CD4-positive, alpha-beta T cell treated with Interleukin-6 at 100 ng/mL for 8 hours (primary cell): Measurements from ENCODE around the gene ZFPM1.
A peak's percentile ranks its signal among the peaks of the same experiment; 100 is the strongest.

Source experiments
- DNase-seq: peaks from one replicate; pipeline ENCODE4 v3.0.0-alpha.2; 2020; ENCODE audit warnings: mixed read lengths, low spot score

Gene ZFPM1

DNA sequence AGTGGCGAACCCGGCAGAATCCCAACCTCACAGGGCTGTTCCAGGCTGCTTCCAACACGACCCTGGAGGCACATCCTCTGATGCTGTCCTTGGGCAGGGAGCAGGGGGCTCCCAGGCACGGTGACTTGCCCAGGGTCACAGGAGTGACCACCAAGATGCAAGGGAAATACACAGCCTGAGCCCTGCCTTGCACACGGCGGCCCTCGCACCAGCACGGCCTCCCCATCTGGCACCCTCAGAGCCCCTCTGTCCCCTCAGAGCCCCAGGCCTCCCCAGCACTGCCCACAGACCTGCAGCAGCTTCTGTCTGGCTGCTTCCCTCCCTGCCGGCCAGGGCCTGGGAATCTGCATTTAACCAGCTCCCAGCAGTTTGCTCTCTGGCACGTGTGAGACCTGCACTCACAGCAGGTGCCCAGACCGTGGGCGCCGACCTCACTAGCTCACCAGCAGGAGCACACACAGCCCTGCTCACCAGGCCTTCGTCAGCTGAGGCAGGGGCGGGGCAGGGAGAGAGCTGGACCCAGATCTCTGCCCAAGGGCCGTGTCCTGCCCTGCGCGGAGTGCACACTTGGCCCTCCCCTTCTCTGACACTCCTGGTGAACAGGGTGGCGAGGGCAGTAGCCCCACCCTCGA, 87.4 kb downstream of the ZFPM1 start:
- no peak for DNase-seq

- no peak for DNase-seq
These were observed 88.9 kb downstream of the ZFPM1 start for GRCh38 chr16:88541831-88542616.

- DNase-seq: no peak
These were observed 90.2 kb downstream of the ZFPM1 start for GRCh38 chr16:88543230-88543813.

DNA sequence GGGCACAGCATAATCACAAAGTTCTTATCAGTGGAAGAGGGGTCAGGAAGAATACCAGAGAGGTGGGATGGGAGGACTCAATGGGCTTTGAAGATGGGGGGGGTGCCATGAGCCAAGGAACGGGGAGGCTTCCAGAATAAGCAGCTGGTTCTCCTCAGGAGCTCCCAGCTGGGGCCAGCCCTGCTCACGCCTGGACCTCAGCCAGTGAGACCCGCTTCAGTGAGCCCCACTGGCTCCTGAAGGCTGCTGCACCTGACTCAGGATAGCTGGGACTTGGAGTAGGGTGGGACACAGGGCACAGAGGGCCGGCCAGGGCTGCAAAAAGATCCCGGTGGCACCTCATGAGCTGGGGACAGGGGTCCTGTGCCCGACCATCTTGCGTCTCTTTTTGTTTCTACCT, 92.7 kb downstream of the ZFPM1 start:
- no peak for DNase-seq

DNA sequence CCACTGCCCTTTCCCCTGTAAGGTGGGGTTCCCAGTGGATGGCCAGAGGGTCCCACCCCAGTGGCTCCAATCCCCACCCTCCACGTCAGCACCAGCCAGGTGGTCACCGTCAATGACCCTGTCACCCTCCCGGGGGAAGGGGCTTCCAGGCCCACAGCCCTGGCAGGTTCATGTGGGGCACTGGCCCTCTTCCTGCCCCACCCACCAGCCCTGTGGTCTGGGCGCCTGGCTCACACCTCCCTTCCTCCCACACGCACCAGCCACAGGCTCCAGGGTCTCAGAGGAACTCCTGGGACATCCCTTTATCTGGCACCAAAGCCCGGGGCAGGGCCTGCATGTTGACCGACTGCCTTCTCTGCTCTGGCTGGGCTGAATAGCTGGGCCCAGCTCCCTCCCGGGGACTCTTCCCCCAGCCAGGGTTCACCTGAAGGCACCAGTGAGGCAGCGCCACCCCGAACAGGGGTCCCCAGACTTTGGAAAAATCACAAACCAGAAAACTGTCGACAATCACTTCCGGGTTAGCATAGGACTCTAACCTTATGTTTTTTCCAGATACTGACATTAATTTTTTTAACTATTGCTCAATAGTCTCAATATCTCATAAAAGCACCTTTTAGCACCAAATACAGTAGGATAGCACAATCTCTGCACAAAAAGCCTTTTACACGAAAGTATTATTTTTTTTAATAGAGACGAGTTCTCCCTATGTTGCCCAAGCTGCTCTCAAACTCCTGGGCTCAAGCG, 95.2 kb downstream of the ZFPM1 start:
- DNase-seq: no peak

DNA sequence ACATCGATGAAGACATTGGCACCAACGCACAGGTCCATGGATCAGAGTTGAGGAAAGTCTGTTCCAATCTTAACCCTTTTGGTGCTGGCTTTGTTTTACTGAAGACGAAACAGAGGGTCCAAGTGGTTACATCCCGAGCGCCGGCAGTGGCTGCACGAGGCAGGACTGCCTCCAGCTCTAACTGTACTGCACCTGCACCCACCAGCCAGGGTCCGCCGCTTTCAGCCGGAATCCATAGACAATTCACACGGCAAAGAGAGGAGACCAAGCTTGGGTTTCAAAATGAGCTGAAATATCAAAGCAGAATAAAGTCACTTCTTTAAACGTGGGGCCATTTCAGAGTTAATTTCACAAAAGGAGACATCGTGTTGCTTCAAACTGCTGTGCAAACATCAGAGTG, 95.9 kb downstream of the ZFPM1 start:
- no peak for DNase-seq

DNA sequence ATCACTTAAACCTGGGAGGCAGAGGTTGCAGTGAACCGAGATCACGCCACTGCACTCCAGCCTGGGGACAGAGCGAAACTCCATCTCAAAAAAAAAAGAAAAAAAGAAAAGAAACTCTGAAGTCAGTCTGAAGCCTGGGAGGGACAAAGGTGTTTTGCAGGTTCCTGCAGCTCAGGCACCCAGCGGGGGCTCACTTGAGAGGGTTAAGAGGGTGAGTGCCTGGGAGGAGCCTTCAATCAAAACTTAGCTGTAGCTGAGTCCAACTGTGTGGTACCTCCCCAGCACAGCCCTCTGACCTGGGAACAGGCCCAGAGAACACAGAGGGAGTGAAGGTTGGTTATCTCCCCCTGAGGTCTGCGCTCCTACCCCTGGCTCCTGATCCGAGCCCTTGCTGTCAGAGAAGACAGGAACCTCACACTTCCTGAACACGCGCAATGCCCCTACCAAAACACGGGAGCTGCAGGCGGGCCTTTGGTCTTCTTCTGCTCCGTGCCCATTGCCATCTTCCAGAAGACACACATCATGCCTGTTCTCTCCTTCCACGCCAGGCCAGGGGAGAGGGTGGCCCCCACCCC, 96.7 kb downstream of the ZFPM1 start:
- DNase-seq: no peak

GRCh38 chr16:88550246-88550661, 97.2 kb downstream of the ZFPM1 start:
- peak; percentile 46 for DNase-seq

DNA sequence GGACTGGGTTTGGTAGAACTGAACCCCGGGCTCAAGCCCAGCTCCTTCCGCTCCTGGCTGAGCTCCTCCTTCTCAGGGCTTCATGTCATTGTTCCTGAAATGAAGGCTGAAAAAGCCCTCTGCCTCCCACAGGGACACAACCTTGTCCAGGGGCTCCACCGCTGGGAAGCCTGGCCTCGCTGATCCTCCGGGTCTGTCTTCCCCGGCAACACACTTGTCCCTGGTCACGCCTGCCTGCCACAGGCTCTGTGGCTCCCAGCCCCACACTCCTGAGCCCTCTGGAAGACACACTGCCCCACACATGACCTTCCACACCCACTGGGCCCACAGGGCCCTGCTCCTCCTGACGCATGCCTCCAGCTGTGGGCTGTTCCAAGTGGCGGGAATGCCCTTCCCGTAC, 99.1 kb downstream of the ZFPM1 start:
- DNase-seq: no peak

GRCh38 chr16:88552815-88553214, 99.7 kb downstream of the ZFPM1 start:
- DNase-seq: no peak

- DNase-seq: no peak
These were observed 100.7 kb downstream of the ZFPM1 start for GRCh38 chr16:88553739-88554138.

- no peak for DNase-seq
These were observed 101.7 kb downstream of the ZFPM1 start for GRCh38 chr16:88554711-88555264.

GRCh38 chr16:88556294-88556988, 103.4 kb downstream of the ZFPM1 start:
- DNase-seq: no peak

GRCh38 chr16:88558457-88559442, 105.7 kb downstream of the ZFPM1 start:
- no peak for DNase-seq

DNA sequence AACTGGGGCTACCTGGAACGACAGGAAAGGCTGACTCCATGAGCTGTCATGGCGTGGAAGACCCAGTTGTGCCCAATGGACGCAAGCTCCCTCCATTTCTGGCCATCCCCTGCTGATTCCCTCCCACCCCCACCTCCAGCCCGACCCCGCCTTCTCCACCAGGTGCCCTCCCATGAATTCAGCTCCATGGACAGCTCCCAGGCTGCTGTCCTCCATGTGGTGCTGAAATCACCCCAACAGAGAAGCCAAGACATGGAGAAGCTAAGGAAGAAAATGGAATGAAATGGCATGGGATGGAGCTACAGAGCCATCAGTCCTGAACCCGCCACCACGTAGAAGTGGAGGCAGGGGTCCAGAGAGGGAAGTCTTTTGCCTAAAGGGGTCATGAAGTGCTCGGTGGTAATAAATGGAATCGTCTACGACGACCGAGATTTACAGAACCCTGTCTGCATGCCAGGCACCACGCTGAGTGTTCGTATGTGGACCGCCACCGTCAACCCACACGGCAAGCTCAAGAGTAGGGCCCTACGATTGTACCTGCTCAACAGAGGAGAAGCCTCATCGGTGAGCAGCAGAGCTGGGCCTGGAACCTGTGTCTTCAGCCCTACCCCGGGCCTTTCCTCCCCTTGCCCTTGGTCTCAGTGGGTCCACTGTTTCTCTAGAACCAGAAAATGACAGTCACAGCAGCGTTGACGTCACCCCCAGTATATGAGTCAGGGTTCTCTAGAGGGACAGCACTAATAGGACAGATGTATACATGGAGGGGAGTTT, 107.8 kb downstream of the ZFPM1 start:
- no peak for DNase-seq

GRCh38 chr16:88561485-88562359, 108.6 kb downstream of the ZFPM1 start:
- DNase-seq: peak; percentile 47

DNA sequence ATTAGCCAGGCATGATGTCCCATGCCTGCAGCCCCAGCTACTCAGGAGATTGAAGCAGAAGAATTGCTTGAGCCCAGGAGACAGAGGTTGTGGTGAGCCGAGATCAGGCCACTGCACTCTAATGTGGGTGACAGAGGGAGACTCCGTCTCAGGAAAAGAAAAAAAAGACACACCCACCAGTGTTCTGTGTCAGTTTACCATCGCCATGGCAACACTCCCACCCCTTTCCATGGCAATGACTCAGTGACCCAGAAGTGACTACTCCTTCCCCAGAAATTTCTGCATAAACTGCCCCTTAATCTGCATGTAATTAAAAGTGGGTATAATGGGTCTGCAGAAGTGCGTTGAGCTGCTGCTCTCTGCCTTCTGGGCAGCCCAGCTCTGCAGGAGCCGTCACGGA, 113.1 kb downstream of the ZFPM1 start:
- DNase-seq: no peak
